HG03280 (cell line): ENCODE results near the gene MPP4.
"Not testable (repeated sequence)": the region's sequence is repeated elsewhere in the genome, so short reads cannot be mapped to it uniquely, and the experiment has no call there.

Experiments
- ATAC-seq: cut with Tn5 transposase; IDR thresholded peaks from one replicate; pipeline ENCODE4 v1.9.1; 2021; ENCODE audit warnings: mild to moderate bottlenecking, moderate library complexity; ENCODE audit not compliant: unreplicated experiment

The MPP4 gene

DNA sequence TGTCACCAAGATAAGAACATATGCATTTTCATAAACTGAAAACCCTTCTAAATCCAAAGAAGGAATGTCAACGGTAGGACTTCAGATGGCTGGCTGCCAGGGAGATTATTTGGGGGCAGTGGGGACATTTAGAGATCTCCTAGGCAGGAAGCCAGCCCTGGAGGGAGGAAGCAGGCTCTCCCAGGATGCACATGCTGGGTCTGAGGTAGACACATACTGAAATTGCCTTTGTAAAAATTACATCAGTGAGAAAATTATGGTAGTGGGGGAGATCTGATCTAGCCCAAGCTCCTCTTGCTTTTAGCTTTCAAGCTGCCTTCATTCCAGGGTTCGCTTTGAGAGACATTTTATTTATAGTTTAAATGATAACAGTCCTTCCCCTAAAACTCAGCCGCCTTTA, 24.1 kb downstream of the MPP4 start:
- ATAC-seq, result no peak

DNA sequence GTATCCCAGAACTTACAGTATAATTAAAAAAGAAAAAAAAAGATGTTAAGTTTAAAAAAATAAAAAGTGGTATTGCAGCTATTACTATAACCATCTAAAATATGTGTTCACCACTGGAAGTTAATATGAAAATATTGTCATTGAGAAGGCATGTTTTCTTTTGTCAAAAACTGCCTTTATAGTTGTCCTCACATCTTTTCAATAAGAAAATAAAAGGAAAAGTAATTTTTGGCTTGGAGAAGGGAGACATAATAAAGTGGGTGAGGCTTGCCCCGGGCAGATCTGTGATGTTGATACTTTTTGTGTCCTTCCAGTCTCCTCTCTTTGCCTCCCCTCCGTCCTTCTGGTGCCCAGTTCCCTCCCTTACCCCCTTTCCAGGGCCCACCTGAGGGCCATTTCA, 24.9 kb downstream of the MPP4 start:
- no peak for ATAC-seq

DNA sequence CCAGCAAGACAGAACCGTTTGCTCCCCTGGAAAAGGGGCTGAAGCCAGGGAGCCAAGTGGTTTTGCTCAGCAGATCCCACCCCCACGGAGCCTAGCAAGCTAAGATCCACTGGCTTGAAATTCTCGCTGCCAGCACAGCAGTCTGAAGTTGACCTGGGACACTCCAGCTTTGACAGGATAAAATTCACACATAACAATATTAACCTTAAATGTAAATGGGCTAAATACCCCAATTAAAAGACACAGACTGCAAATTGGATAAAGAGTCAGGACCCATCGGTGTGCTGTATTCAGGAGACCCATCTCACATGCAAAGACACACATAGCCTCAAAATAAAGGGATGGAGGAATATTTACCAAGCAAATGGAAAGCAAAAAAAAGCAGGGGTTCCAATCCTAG, 27.2 kb downstream of the MPP4 start:
- not testable (repeated sequence) for ATAC-seq

DNA sequence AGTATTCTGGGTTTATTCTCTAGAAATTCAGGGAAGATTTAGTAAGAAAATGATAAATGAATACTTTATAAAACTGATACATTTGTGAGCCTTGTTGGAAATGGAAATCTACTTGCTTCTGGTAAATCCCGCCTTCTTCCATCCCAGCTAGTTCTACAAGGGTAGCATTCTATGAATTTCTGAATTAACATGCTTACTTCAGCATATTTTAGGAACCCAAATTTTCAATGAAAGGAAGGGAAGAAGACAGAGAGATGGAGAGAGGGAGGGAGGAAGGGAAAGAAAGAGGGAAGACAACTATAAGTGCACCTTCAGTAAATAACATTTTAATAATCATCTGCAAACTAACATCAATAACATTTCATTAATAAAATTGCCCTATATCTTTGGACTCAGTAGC, 28.6 kb downstream of the MPP4 start:
- no peak for ATAC-seq

DNA sequence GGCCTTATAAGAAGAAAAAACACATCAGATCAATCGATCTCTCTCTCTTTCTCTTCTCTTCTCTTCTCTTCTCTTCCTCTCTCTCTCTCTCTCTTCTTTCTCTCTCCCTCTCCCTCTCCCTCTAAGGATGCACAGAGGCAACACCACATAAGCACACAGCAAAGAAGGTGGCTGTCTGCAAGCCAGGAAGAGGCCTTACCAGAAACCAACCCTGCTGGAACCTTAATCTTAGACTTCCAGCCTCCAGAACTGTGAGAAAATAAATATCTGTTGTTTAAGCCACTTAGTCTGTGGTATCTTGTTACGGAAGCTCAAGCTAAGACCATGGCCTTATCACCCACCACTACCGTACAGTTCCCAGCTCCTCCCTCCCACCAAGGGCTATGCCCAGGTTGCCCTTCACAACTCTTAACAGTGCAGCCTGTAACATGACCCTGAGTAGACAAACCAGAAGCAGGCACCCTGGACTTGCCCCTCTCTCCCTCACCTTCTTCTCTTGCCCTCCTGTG, 30.0 kb downstream of the MPP4 start:
- ATAC-seq, result no peak

DNA sequence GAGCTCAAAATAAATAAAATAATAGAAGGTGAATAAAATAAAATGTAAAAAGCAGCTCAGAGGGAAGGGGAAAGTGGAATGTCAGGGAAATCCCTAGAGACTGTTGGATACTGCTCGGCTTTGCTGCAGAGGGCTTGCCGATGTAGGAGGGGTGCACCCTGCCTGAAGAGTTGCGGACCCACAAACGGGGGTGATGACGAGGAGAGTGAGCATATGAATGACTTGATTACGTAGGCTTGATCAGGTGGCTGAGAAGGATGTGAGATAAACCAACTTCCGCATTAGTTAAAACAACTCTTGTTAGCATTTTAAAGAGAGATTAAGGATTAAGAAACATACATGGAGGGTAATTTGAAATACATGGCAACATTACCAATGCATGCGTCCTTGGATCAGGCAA, 34.1 kb downstream of the MPP4 start:
- no peak for ATAC-seq

DNA sequence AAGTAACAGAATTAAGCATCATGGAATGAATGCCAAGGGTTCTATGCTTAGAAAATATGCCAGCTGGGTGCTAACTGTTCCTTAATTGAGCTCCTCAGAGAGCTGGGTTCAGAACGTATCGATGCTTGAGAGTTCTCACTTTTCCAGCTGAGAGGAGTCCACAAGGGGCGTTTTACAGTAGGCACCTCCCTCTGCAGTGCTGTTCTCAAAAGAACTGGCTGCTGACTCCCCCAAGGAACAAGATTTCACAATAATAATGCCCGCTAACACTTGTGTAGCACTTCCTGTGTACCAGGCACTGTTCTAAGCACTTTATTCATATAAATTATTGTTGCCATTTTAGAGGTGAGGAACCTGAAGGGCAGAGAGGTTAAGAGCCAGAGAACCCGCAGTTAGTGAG, 37.1 kb downstream of the MPP4 start:
- no peak for ATAC-seq

DNA sequence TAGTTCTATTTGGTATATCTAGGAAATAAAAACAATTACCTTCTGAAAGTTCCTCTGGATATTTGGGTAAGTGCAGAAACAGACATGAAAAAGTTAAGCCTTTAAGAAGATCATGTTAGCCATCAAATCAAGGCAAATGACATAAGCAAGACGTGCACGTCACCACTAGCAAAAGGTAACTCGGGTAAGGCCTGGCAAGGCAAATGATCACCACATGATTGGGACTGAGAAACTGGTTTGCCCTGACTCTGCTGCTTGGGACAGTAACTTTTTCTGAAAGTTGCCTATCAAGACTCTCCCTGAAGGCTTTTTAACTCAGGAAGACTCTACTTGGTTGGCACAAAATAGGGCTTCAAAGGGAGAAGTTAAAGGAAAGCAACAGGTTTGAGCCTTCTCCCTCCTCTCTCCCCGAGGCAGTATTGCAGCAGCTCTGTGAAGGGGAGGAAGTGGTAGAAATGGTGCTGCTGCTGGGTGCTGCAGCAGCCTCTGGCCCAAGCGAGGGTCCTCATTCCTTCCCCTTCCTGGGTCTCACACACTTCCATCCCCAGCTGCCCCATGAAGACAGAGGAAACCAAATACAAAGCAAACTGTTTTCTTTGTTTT, 38.0 kb downstream of the MPP4 start:
- ATAC-seq, result no peak

DNA sequence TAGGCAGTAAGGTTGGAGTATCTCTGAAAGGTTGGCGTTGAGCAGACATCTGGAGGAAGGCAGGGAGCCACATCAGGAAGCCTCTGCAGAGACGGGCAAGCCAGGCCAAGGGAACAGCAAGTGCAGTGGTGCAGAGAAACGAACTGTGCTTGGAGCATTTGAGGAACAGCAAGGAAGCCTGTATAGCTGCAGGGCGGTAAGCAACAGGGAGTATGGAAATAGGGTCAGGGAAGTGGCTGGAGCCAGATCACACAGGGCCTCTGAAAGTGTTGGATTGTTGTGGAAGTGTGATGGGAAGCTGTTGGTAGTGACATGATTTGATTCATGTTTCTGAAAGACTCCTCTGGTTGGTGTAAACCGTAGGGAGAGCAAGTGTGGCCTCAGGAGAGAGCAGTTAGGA, 41.7 kb downstream of the MPP4 start:
- ATAC-seq, result no peak

DNA sequence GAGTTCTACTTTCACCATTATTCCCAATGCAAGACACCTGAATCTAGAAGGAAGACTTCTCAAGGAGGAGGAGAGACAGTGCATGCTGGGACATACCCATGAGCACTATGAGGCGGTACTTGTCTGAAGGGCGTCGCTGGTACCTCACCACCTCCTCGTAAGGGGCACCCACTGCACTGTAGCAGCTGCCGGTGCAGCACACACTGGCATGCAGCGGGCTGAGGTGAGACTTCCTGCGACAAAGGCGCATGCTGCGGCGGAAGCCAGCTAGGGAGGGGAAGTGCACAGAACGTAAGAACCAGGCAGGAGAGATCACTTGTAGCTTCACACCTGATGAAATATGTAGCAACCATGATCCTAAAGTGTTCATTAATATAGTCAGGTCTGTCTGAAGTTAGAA, 42.3 kb downstream of the MPP4 start:
- no peak for ATAC-seq

DNA sequence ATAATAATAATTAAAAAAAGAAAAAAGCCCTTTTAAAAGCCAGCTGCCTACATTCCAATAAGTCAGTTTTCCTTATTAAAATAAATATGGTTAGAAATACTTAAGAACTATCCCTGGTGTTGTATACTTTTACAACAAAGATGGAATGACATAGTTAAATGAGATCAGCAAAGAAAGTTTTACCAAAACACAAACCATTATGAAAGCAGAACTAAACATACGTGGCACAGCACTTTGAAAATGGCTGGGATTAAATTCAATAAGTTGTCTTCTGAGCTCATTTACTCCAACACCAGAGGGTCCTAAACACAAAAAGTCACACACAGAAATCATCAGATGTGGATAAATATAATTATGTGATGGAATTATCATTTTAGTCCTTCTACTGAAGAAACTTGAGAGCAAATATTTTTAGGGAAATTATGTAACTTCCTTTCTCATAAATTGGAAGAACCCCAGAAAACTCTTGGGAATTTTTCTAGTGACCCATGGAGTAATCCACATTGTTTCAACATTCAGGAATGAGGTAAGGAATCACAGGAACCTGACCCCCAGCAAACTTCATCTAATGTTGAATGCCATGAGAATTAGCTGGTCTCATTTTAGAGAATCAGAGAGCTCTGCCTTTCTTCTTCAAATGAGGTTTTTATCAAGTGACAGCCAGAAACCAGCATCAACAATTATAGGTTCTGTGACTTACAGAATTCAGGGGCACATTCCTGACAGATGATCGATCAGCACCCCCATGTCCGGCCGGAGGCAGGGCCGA, 43.6 kb downstream of the MPP4 start:
- ATAC-seq, result no peak

DNA sequence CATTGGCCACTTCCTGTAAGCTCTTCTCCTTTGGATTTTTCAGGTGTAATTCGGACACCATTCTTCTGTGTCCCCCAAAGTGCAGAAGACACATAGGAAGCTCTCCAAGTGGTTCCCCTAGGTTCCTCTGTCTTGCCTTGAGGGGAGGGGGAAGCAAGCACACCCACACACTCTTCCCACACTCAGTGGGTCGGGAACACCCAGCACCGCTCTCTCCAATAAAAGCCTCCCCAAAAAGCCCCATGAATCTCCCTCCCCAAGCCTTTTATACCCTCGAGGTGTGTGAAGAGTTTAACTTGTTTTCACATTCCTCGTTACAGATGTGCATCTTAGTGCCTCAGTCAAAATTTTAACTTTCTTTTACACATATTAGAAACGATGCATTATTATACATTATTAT, 45.2 kb downstream of the MPP4 start:
- ATAC-seq, result no peak

DNA sequence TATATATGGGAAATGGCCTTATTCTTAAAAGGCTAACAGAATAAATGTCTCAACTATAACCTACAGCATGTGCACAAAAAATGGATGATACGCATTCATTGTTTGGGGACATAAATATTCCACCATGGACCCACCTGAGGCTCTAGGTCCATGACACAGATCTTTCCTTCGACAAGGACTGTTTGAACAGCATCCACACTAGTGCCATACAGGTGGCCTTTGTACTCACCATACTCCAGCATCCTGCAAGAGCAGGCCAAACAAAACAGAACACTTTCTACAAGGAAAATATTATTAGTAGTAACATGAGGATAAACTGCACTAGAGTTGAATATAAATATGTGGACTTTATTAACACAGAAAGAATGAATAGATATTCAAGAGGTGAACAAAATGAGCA, 49.0 kb downstream of the MPP4 start:
- no peak for ATAC-seq

DNA sequence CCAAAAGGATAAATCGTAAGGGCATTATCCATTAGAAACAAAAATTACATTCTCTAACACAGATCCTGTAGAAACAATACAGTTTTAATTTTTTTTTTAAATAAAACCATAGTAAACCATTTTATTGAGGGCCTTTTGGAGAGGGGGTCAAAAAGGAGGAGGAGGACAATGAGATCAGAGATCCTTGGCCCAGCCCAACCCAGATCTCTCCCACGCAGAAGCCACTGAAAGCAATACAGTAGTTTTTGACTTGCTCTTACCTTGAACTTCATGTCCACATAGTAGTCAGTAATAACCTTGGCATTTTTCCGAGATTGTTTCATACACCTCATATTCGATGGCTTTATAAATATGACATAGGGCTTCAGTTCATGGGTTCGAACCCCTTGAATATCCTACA, 51.0 kb downstream of the MPP4 start:
- no peak for ATAC-seq

DNA sequence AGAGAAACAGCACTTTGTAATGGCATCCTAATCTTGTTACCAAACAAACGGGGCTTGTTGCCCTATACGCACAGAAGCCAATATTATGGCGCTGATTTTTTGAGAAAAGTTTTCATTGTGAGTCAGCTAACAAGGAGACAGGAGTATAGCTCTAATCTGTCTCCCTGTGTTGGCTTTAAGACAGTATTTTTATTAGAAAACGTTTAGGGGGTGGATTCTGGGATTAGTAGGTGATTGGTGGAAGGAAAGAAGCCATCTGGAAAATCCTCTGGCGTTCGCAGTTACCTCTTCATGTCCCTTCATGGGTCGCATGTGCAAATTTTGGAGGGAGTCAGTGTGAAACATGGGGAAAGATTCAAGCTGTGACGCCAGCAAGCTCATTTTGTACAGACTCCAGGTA, 54.4 kb downstream of the MPP4 start:
- ATAC-seq, result no peak

DNA sequence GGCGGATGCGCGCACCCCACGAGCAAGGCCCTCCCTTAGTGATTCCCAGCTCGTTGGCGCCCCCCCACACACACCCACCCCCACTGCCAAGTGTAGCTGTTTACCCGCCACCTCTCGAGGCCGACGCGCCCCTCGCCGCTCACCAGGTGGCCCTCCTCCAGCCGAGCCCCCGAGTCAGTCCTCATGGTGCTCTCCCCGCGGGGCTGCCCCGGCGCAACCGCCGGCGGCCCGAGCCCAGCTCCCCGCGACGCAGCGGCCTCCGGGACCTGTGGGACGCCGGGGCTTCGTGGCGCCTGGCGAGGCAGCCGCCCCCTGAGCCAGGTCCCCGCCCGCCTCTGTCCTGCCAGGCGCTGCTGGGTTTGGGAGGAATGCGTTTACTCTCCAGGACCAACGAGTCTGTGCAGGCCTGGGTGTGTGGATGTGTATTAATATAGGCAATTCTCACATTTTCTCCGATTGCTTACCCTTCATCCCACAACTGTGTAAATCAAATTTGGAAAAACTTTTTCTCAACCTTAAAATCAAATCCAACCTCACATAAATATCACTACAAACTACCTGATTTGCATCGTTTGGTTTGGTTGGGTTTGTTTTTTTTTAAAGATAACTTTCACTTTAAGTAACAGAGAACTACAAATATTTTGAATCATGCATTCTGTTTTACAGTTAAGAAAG, 55.1 kb downstream of the MPP4 start, which contains the start of gene TMEM237:
TMEM237 (minus strand) TSS at position 288 of the 675 bp plus-strand sequence; CDS start at position 185, 103 bp downstream.
- peak; percentile 44 for ATAC-seq

DNA sequence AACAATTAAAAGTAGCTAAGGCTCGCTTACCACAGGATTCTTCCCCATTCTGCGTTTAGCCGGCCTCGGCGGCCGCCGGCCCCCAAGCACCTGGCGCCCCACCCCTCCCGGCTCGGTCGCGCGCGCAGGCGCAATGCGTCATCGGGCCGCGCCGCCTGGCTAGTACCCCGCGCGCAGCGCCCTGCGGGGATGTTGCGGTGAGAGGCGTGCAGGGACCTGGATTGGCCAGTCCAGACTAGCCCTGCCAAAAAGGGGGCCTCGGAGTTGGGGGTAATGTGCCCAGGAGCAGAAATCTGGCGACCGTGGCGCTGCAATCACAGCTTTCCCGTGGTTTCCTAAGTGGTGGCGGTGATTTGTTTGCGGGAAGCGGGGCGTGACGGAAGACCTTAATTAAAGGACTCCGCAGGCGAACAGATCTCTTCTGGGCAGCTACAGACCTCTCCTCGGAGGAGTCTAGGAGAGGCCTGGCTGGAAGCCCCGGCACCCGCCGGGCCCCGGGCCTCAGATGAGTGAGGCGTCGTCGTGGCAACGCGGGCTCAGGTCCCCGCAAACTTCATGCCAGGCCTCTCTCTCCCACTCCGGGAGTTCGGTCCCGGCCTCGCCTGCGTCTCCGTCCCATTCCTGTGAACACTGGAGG, 55.7 kb downstream of the MPP4 start:
- ATAC-seq, result peak; percentile 86

DNA sequence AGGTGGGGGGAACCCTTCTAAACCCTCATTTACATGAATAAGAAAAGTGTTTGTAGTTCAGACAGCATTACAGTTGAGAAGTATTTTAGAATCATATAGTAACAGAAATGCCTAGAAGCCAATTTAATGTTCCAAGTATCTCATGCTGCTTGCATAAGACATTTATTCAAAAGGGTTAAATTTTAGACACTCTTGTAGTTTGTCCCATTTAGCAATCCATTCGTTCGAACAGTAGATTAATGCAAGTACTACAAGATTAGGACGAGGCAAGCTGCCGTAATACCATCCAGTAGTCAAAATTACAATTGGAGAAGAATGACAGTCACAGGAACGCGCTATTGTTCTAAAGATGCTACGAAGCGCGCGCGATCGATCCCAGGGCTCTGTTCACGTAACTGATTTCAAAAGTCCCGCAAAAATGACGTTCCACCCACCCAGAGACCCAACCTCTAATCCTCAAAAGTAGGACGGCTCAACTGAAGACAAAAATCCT, 56.3 kb downstream of the MPP4 start:
- ATAC-seq, result peak; percentile 51

DNA sequence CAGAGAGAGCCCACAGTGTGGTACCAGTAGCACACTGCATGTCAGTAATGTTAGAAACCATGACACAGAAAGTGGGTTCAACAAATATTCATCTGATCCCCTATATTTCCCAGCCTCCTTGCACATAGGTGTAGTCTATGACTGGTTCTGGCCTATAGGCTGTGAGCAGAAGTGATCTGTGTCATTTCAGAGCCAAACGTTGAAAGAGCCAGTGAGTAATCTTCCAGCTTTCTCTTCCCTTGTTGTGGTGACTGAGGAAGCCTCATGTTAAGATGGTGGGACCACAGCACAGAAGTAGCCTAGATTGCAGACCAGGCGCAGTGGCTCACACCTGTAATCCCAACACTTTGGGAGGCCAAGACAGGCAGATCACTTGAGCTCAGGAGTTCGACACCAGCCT, 59.2 kb downstream of the MPP4 start:
- ATAC-seq, result no peak

DNA sequence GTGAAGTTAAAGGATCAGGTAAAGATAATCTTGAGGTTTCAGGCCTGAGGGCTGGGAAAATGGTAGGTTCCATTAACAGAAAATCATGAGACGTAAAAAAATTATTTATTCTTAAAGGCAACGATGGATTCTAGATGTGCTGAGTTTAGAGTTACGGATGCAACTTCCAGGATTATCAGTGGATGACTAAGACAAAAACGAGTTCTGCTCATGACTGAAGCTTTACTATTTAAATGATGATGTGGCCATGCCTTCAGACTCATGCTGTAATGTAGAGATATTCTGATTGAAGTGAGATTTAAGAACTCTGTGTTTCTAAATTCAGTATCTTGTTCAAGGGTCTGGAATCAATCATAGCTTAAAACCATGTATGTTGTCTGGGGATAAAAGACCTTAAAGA, 60.1 kb downstream of the MPP4 start:
- no peak for ATAC-seq

DNA sequence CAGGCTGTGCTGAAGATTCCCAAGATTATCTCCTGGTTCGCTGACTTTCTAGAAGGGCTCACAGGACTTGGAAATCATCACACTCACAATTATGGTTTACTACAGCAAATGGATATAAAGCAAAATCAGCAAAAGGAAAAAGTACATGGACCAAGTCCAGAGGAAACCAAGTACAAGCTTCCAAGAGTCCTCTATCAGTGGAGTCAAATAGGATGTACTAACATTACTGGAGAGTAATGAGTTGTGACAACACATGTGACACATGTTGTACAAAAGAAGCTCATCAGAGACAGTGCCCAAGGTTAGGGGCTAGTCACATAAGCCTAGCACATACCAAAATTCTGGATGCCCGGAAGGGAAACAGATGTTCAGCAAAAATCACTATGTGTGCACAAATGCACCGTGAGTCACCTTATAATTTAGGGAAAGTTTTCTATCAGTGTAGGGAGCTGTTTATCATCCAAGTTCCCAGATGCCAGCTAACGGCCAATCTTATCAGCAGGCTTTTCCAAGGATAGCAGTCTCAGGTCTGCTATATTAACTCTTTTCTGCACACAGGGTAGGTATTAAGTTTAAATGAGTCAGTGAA, 64.7 kb downstream of the MPP4 start:
- ATAC-seq, result no peak
